ENCODE data around the gene FAM135A.

GRCh38 chr6:70604254-70604653 is 190.9 kb downstream of the FAM135A start:
- TF ChIP-seq, protein P1, sequence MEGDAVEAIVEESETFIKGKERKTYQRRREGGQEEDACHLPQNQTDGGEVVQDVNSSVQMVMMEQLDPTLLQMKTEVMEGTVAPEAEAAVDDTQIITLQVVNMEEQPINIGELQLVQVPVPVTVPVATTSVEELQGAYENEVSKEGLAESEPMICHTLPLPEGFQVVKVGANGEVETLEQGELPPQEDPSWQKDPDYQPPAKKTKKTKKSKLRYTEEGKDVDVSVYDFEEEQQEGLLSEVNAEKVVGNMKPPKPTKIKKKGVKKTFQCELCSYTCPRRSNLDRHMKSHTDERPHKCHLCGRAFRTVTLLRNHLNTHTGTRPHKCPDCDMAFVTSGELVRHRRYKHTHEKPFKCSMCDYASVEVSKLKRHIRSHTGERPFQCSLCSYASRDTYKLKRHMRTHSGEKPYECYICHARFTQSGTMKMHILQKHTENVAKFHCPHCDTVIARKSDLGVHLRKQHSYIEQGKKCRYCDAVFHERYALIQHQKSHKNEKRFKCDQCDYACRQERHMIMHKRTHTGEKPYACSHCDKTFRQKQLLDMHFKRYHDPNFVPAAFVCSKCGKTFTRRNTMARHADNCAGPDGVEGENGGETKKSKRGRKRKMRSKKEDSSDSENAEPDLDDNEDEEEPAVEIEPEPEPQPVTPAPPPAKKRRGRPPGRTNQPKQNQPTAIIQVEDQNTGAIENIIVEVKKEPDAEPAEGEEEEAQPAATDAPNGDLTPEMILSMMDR (conservative IDR thresholded peaks at IDR 0.05; ENCODE audit: low read depth in 2 of 2), result no peak
- TF ChIP-seq CREB1 (CRISPR knock-in tag; IDR thresholded peaks at IDR 0.05; ENCODE audit: low read depth), result no peak
- no peak for TF ChIP-seq POLR2AphosphoS5 (IDR thresholded peaks at IDR 0.05; ENCODE audit: low read depth)
- no peak for TF ChIP-seq REST (IDR thresholded peaks at IDR 0.05; ENCODE audit: unreplicated experiment)
